Stimulated activated CD8-positive, alpha-beta memory T cell treated with anti-CD3 and anti-CD28 coated beads, Interleukin-7, amount 100 ng/mL, for 4 hours (primary cell): Measurements from ENCODE around the gene MAB21L4.

Experiments used
- DNase-seq, 2 donors: peaks; one replicate each; pipeline ENCODE4 v3.0.0-alpha.2; 2020; ENCODE audit warnings: low read depth in 2 of 2

Gene MAB21L4

GRCh38 chr2:240877460-240878340 is 18.3 kb downstream of the MAB21L4 start:
- DNase-seq: no peak

- DNase-seq: no peak
These were observed 19.3 kb downstream of the MAB21L4 start for GRCh38 chr2:240876475-240877251.

- no peak for DNase-seq
These were observed 19.9 kb downstream of the MAB21L4 start for GRCh38 chr2:240876035-240876474.

- no peak for DNase-seq
These were observed 20.5 kb downstream of the MAB21L4 start for GRCh38 chr2:240875228-240876034.

GRCh38 chr2:240874715-240875227 is 21.2 kb downstream of the MAB21L4 start:
- no peak for DNase-seq

GRCh38 chr2:240873805-240874714 is 21.9 kb downstream of the MAB21L4 start:
- no peak for DNase-seq

- no peak for DNase-seq
These were observed 22.7 kb downstream of the MAB21L4 start for GRCh38 chr2:240873098-240873788.

GRCh38 chr2:240872317-240873097 is 23.4 kb downstream of the MAB21L4 start:
- DNase-seq: no peak

GRCh38 chr2:240871071-240871958 is 24.6 kb downstream of the MAB21L4 start:
- DNase-seq: no peak

- DNase-seq: no peak
These were observed 25.7 kb downstream of the MAB21L4 start for GRCh38 chr2:240869956-240870875.

- DNase-seq: no peak
These were observed 26.6 kb downstream of the MAB21L4 start for GRCh38 chr2:240869109-240869955.

GRCh38 chr2:240868286-240869108 is 27.5 kb downstream of the MAB21L4 start, which contains the start of gene AGXT:
Gene AGXT, plus strand, starts transcription at chr2:240868824. Its CDS starts 42 bp downstream, at chr2:240868866.
- no peak for DNase-seq

GRCh38 chr2:240865391-240865790 is 30.6 kb downstream of the MAB21L4 start:
- DNase-seq: no peak

- no peak for DNase-seq
These were observed 31.5 kb downstream of the MAB21L4 start for GRCh38 chr2:240864475-240864874.

- DNase-seq: no peak
These were observed 34.4 kb downstream of the MAB21L4 start for GRCh38 chr2:240861547-240861946.
